ENCODE results near the gene TRAF3IP1.

DNA sequence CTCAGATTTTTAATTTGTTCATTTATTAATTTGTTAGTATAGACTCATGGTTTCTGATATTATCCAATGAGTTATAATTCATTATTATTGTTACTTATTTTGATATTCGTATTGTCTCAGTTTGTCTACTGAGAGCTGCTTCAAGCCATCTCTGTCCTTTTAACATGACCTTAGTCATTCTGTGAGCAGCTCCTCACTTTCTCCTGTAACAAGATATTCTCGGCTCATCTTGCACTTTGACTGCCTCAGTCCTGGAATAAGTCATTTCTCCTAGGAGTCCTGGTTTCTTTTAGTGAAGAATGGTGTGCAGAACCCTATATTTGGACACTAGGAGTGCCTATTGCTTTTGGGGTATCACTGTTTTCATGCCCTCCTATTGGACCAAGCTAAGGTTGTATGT is 119.6 kb downstream of the TRAF3IP1 start:
- TF ChIP-seq, protein P1, sequence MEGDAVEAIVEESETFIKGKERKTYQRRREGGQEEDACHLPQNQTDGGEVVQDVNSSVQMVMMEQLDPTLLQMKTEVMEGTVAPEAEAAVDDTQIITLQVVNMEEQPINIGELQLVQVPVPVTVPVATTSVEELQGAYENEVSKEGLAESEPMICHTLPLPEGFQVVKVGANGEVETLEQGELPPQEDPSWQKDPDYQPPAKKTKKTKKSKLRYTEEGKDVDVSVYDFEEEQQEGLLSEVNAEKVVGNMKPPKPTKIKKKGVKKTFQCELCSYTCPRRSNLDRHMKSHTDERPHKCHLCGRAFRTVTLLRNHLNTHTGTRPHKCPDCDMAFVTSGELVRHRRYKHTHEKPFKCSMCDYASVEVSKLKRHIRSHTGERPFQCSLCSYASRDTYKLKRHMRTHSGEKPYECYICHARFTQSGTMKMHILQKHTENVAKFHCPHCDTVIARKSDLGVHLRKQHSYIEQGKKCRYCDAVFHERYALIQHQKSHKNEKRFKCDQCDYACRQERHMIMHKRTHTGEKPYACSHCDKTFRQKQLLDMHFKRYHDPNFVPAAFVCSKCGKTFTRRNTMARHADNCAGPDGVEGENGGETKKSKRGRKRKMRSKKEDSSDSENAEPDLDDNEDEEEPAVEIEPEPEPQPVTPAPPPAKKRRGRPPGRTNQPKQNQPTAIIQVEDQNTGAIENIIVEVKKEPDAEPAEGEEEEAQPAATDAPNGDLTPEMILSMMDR (IDR thresholded peaks at IDR 0.05 in 8 of 11, conservative IDR thresholded peaks at IDR 0.05 in 3 of 11): no peak
- TF ChIP-seq POLR2AphosphoS5 (IDR thresholded peaks at IDR 0.05) (no peak), POLR2A (IDR thresholded peaks at IDR 0.05) (no peak)

Measured in spleen (tissue), 7 donors.